ENCODE measurements around the gene TRAPPC6A.

TRAPPC6A gene

GRCh38 chr19:45184115-45184514 is 6.1 kb upstream of the TRAPPC6A start:
- no peak for DNase-seq

GRCh38 chr19:45182758-45183157 is 4.7 kb upstream of the TRAPPC6A start:
- DNase-seq, result no peak

- DNase-seq, result no peak
Observed at GRCh38 chr19:45180936-45181335, 2.9 kb upstream of the TRAPPC6A start.

- no peak for DNase-seq
Observed at GRCh38 chr19:45179892-45180370, 1.9 kb upstream of the TRAPPC6A start.

- DNase-seq, result no peak
Observed at GRCh38 chr19:45179072-45179891, 1.2 kb upstream of the TRAPPC6A start.

GRCh38 chr19:45178262-45179071 is 430 bp upstream of the TRAPPC6A start, which contains the start of gene BLOC1S3:
BLOC1S3 (plus strand) TSS chr19:45178784; CDS start chr19:45179297, 513 bp downstream.
- peak; percentile 84 for DNase-seq

GRCh38 chr19:45175515-45176345 is 2.3 kb downstream of the TRAPPC6A start:
- no peak for DNase-seq

- no peak for DNase-seq
Observed at GRCh38 chr19:45173816-45174215, 4.2 kb downstream of the TRAPPC6A start.

GRCh38 chr19:45172611-45173208 is 5.3 kb downstream of the TRAPPC6A start:
- DNase-seq, result no peak

- DNase-seq, result no peak
Observed at GRCh38 chr19:45172173-45172572, 5.9 kb downstream of the TRAPPC6A start.

- DNase-seq, result no peak
Observed at GRCh38 chr19:45171211-45171623, 6.8 kb downstream of the TRAPPC6A start.

GRCh38 chr19:45170146-45171106 is 7.6 kb downstream of the TRAPPC6A start:
- DNase-seq, result no peak

- no peak for DNase-seq
Observed at GRCh38 chr19:45169602-45170001, 8.4 kb downstream of the TRAPPC6A start.

- DNase-seq, result no peak
Observed at GRCh38 chr19:45168767-45169351, 9.2 kb downstream of the TRAPPC6A start.

- no peak for DNase-seq
Observed at GRCh38 chr19:45166723-45167252, 11.2 kb downstream of the TRAPPC6A start.

GRCh38 chr19:45164577-45165335 is 13.3 kb downstream of the TRAPPC6A start:
- DNase-seq, result no peak

GRCh38 chr19:45163751-45164460 is 14.1 kb downstream of the TRAPPC6A start:
- no peak for DNase-seq

- DNase-seq, result no peak
Observed at GRCh38 chr19:45163156-45163555, 14.9 kb downstream of the TRAPPC6A start.

- no peak for DNase-seq
Observed at GRCh38 chr19:45162608-45163143, 15.4 kb downstream of the TRAPPC6A start.

All from 8988T (cell line).